ENCODE results near the gene RUNX3. TPM values are rescaled to one million over a fixed set of nuclear protein-coding genes. Genes with fewer than 3 reads are reported as not detected.

The RUNX3 gene
- total RNA-seq, 2 donors from 2014 or later = 254 to 298 TPM

GRCh38 chr1:24865168-24865567, 64.9 kb downstream of the RUNX3 start:
- Mint-ChIP-seq H3K27ac (no peak overlapping the region), H3K4me1 (ENCODE audit: low read depth) (peaks cover under 1% of the 10 kb centered on the region), H3K36me3 (ENCODE audit: insufficient read depth in 2 of 2) (no peaks in the 10 kb centered on the region), H3K4me3 (no peak overlapping the region), H3K27me3 (ENCODE audit: low read depth) (no peaks in the 10 kb centered on the region), H3K9me3 (no peaks in the 10 kb centered on the region)
- ATAC-seq (replicated peaks in 1 of 2) (no peak), DNase-seq (no peak)

- no peak for DNase-seq
- Mint-ChIP-seq H3K27me3 (ENCODE audit: low read depth) (no peaks in the 10 kb centered on the region), H3K36me3 (ENCODE audit: insufficient read depth in 2 of 2) (no peaks in the 10 kb centered on the region), H3K9me3 (no peaks in the 10 kb centered on the region), H3K4me1 (ENCODE audit: low read depth) (no peaks in the 10 kb centered on the region), H3K27ac (no peak overlapping the region), H3K4me3 (no peak overlapping the region)
- ATAC-seq (replicated peaks in 1 of 2) = no peak
These were observed 65.7 kb downstream of the RUNX3 start for GRCh38 chr1:24864370-24864777.

GRCh38 chr1:24862775-24863483, 67.1 kb downstream of the RUNX3 start:
- no peak overlapping the region for H3K4me3 Mint-ChIP-seq
- no peaks in the 10 kb centered on the region for H3K27me3 Mint-ChIP-seq (ENCODE audit: low read depth)
- no peaks in the 10 kb centered on the region for H3K36me3 Mint-ChIP-seq (ENCODE audit: insufficient read depth in 2 of 2)
- H3K27ac Mint-ChIP-seq = no peak overlapping the region
- H3K9me3 Mint-ChIP-seq = no peaks in the 10 kb centered on the region
- DNase-seq (no peak), ATAC-seq (replicated peaks in 1 of 2) (no peak)
- H3K4me1 Mint-ChIP-seq (ENCODE audit: low read depth) = no peaks in the 10 kb centered on the region

- Mint-ChIP-seq H3K4me1 (ENCODE audit: low read depth) (no peaks in the 10 kb centered on the region), H3K27me3 (ENCODE audit: low read depth) (no peaks in the 10 kb centered on the region), H3K27ac (no peak overlapping the region), H3K36me3 (ENCODE audit: insufficient read depth in 2 of 2) (no peaks in the 10 kb centered on the region), H3K4me3 (no peak overlapping the region), H3K9me3 (no peaks in the 10 kb centered on the region)
- ATAC-seq (replicated peaks in 1 of 2) = no peak
- no peak for DNase-seq
These were observed 68.0 kb downstream of the RUNX3 start for GRCh38 chr1:24861821-24862727.

GRCh38 chr1:24860841-24861240, 69.2 kb downstream of the RUNX3 start:
- peaks cover 3% of the 10 kb centered on the region for H3K4me1 Mint-ChIP-seq (ENCODE audit: low read depth)
- ATAC-seq (replicated peaks in 1 of 2) (no peak), DNase-seq (no peak)
- no peaks in the 10 kb centered on the region for H3K27me3 Mint-ChIP-seq (ENCODE audit: low read depth)
- no peaks in the 10 kb centered on the region for H3K9me3 Mint-ChIP-seq
- no peaks in the 10 kb centered on the region for H3K36me3 Mint-ChIP-seq (ENCODE audit: insufficient read depth in 2 of 2)
- H3K4me3 Mint-ChIP-seq = no peak overlapping the region
- no peak overlapping the region for H3K27ac Mint-ChIP-seq

- ATAC-seq (replicated peaks in 1 of 2) (no peak), DNase-seq (no peak)
- Mint-ChIP-seq H3K4me3 (no peak overlapping the region), H3K27ac (no peak overlapping the region), H3K36me3 (ENCODE audit: insufficient read depth in 2 of 2) (no peaks in the 10 kb centered on the region), H3K27me3 (ENCODE audit: low read depth) (no peaks in the 10 kb centered on the region), H3K4me1 (ENCODE audit: low read depth) (peaks cover 10% of the 10 kb centered on the region), H3K9me3 (no peaks in the 10 kb centered on the region)
These were observed 70.7 kb downstream of the RUNX3 start for GRCh38 chr1:24859063-24860010.

GRCh38 chr1:24858277-24858676, 71.8 kb downstream of the RUNX3 start:
- H3K4me1 Mint-ChIP-seq (ENCODE audit: low read depth) = peaks cover 10% of the 10 kb centered on the region
- DNase-seq (no peak), ATAC-seq (replicated peaks in 1 of 2) (no peak)
- no peaks in the 10 kb centered on the region for H3K27me3 Mint-ChIP-seq (ENCODE audit: low read depth)
- H3K36me3 Mint-ChIP-seq (ENCODE audit: insufficient read depth in 2 of 2) = no peaks in the 10 kb centered on the region
- H3K9me3 Mint-ChIP-seq = no peaks in the 10 kb centered on the region
- no peak overlapping the region for H3K27ac Mint-ChIP-seq
- no peak overlapping the region for H3K4me3 Mint-ChIP-seq

GRCh38 chr1:24857507-24858133, 72.5 kb downstream of the RUNX3 start:
- ATAC-seq (replicated peaks in 1 of 2) (no peak), DNase-seq (no peak)
- Mint-ChIP-seq H3K27ac (no peak overlapping the region), H3K4me1 (ENCODE audit: low read depth) (peaks cover 10% of the 10 kb centered on the region), H3K36me3 (ENCODE audit: insufficient read depth in 2 of 2) (no peaks in the 10 kb centered on the region), H3K27me3 (ENCODE audit: low read depth) (no peaks in the 10 kb centered on the region), H3K9me3 (no peaks in the 10 kb centered on the region), H3K4me3 (no peak overlapping the region)

GRCh38 chr1:24856787-24857506, 73.1 kb downstream of the RUNX3 start:
- Mint-ChIP-seq H3K27me3 (ENCODE audit: low read depth) (no peaks in the 10 kb centered on the region), H3K9me3 (no peaks in the 10 kb centered on the region), H3K27ac (no peak overlapping the region), H3K4me1 (ENCODE audit: low read depth) (peaks cover 10% of the 10 kb centered on the region), H3K4me3 (no peak overlapping the region), H3K36me3 (ENCODE audit: insufficient read depth in 2 of 2) (no peaks in the 10 kb centered on the region)
- DNase-seq (no peak), ATAC-seq (replicated peaks in 1 of 2) (no peak)

- DNase-seq (peak in 1 of 2 donors; percentile 15), ATAC-seq (replicated peaks in 1 of 2) (peak; percentile 58 to 88)
- peaks cover 10% of the 10 kb centered on the region for H3K4me1 Mint-ChIP-seq (ENCODE audit: low read depth)
- no peaks in the 10 kb centered on the region for H3K27me3 Mint-ChIP-seq (ENCODE audit: low read depth)
- no peak overlapping the region for H3K27ac Mint-ChIP-seq
- H3K36me3 Mint-ChIP-seq (ENCODE audit: insufficient read depth in 2 of 2) = no peaks in the 10 kb centered on the region
- no peak overlapping the region for H3K4me3 Mint-ChIP-seq
- no peaks in the 10 kb centered on the region for H3K9me3 Mint-ChIP-seq
These were observed 74.6 kb downstream of the RUNX3 start for GRCh38 chr1:24855474-24855873.

- H3K36me3 Mint-ChIP-seq (ENCODE audit: insufficient read depth in 2 of 2) = no peaks in the 10 kb centered on the region
- ATAC-seq (replicated peaks in 1 of 2) (no peak), DNase-seq (no peak)
- peaks cover 11% of the 10 kb centered on the region for H3K27me3 Mint-ChIP-seq (ENCODE audit: low read depth)
- H3K4me1 Mint-ChIP-seq (ENCODE audit: low read depth) = peaks cover 21% of the 10 kb centered on the region
- no peak overlapping the region for H3K4me3 Mint-ChIP-seq
- no peak overlapping the region for H3K27ac Mint-ChIP-seq
- no peaks in the 10 kb centered on the region for H3K9me3 Mint-ChIP-seq
These were observed 76.4 kb downstream of the RUNX3 start for GRCh38 chr1:24853649-24854048.

GRCh38 chr1:24850328-24850920, 79.7 kb downstream of the RUNX3 start:
- peaks cover 12% of the 10 kb centered on the region for H3K27me3 Mint-ChIP-seq (ENCODE audit: low read depth)

More at GRCh38 chr1:24850328-24850920, 79.7 kb downstream of the RUNX3 start:
- Mint-ChIP-seq H3K36me3 (ENCODE audit: insufficient read depth in 2 of 2) (no peaks in the 10 kb centered on the region), H3K4me1 (ENCODE audit: low read depth) (peaks cover 19% of the 10 kb centered on the region), H3K27ac (no peak overlapping the region), H3K9me3 (no peaks in the 10 kb centered on the region), H3K4me3 (no peak overlapping the region)
- DNase-seq (no peak), ATAC-seq (replicated peaks in 1 of 2) (no peak)

Data from activated T-cell treated with anti-CD3 and anti-CD28 coated beads, Interleukin-2, amount 50 U/mL, for 72 hours (primary cell).